ENCODE measurements around the gene NRAP.
"Not testable (repeated sequence)": the region's sequence is repeated elsewhere in the genome, so short reads cannot be mapped to it uniquely, and the experiment has no call there.

The NRAP gene

GRCh38 chr10:113665352-113665751, 1.5 kb upstream of the NRAP start:
- FAIRE-seq (no peak), DNase-seq (ENCODE audit: insufficient read length, low spot score) (no peak)
- no peak for TF ChIP-seq CTCF (IDR thresholded peaks at IDR 0.05; ENCODE audit: insufficient read depth, missing control alignments)

- no peak for FAIRE-seq
- no peak for TF ChIP-seq CTCF (IDR thresholded peaks at IDR 0.05; ENCODE audit: insufficient read depth, missing control alignments)
- DNase-seq (ENCODE audit: insufficient read length, low spot score): no peak
Measured at GRCh38 chr10:113663142-113663541, 699 bp downstream of the NRAP start.

- no peak for TF ChIP-seq CTCF (IDR thresholded peaks at IDR 0.05; ENCODE audit: insufficient read depth, missing control alignments)
- FAIRE-seq: no peak
- DNase-seq (ENCODE audit: insufficient read length, low spot score): no peak
Measured at GRCh38 chr10:113661332-113661731, 2.5 kb downstream of the NRAP start.

- no peak for TF ChIP-seq CTCF (IDR thresholded peaks at IDR 0.05; ENCODE audit: insufficient read depth, missing control alignments)
- no peak for DNase-seq (ENCODE audit: insufficient read length, low spot score)
- FAIRE-seq: no peak
Measured at GRCh38 chr10:113657544-113657943, 6.3 kb downstream of the NRAP start.

GRCh38 chr10:113656896-113657295, 6.9 kb downstream of the NRAP start:
- no peak for TF ChIP-seq CTCF (IDR thresholded peaks at IDR 0.05; ENCODE audit: insufficient read depth, missing control alignments)
- DNase-seq (ENCODE audit: insufficient read length, low spot score): no peak

GRCh38 chr10:113652456-113652855, 11.4 kb downstream of the NRAP start:
- not testable (repeated sequence) for FAIRE-seq

More at GRCh38 chr10:113656896-113657295, 6.9 kb downstream of the NRAP start:
- FAIRE-seq: no peak

GRCh38 chr10:113651898-113652297, 11.9 kb downstream of the NRAP start:
- no peak for DNase-seq (ENCODE audit: insufficient read length, low spot score)
- no peak for FAIRE-seq
- no peak for TF ChIP-seq CTCF (IDR thresholded peaks at IDR 0.05; ENCODE audit: insufficient read depth, missing control alignments)

More at GRCh38 chr10:113652456-113652855, 11.4 kb downstream of the NRAP start:
- DNase-seq (ENCODE audit: insufficient read length, low spot score): not testable (repeated sequence)

- FAIRE-seq (no peak), DNase-seq (ENCODE audit: insufficient read length, low spot score) (no peak)
- TF ChIP-seq CTCF (IDR thresholded peaks at IDR 0.05; ENCODE audit: insufficient read depth, missing control alignments): no peak
Measured at GRCh38 chr10:113651021-113651420, 12.8 kb downstream of the NRAP start.
